K562 treated with DMSO at 1 percent for 12 hours (cell line): ENCODE measurements around the gene IFNA13. TPM values are rescaled to one million over a fixed set of nuclear protein-coding genes. Genes with fewer than 3 reads are reported as not detected.

Experiments
- total RNA-seq: library from RNA; unstranded; fragments of 300-600 nt; gene quantifications from 2 replicates; pipeline ENCODE4 v1.2.3, GENCODE V29; 2022; ENCODE audit not compliant: insufficient read depth

The IFNA13 gene
- not detected in 2 replicates for total RNA-seq

GRCh38 chr9:21367957-21368356 lies at the start of gene IFNA13:
Gene IFNA13, minus strand, starts transcription at chr9:21368057. Its CDS starts 47 bp downstream, at chr9:21368010.

GRCh38 chr9:21408817-21409216 lies 41.0 kb upstream of the IFNA13 start, which contains the start of gene IFNA8:
Gene IFNA8, plus strand, starts transcription at chr9:21409117. Its CDS starts 60 bp downstream, at chr9:21409177.

GRCh38 chr9:21385131-21385670 lies 17.3 kb upstream of the IFNA13 start, which contains the start of gene IFNA2:
Gene IFNA2, minus strand, starts transcription at chr9:21385398. Its CDS starts 69 bp downstream, at chr9:21385329.

GRCh38 chr9:21350787-21351186 lies 17.1 kb downstream of the IFNA13 start, which contains the start of gene IFNA6:
Gene IFNA6, minus strand, starts transcription at chr9:21350887. Its CDS starts 0 bp downstream, at chr9:21350887.

GRCh38 chr9:21334701-21335632 lies 32.9 kb downstream of the IFNA13 start, which contains the start of gene KLHL9:
Gene KLHL9, minus strand, starts transcription at chr9:21335404. Its CDS starts 545 bp downstream, at chr9:21334859.

Other genes with a start within 250 kb of the IFNA13 start
- not detected in 2 replicates for gene IFNW1, start 226.2 kb downstream of the IFNA13 start, total RNA-seq
- gene IFNA21, start 201.4 kb downstream of the IFNA13 start, total RNA-seq, result not detected in 2 replicates
- gene IFNA4, start 180.5 kb downstream of the IFNA13 start, total RNA-seq, result not detected in 2 replicates
- not detected in 2 replicates for gene IFNA7, start 165.9 kb downstream of the IFNA13 start, total RNA-seq
- not detected in 2 replicates for gene IFNA10, start 160.9 kb downstream of the IFNA13 start, total RNA-seq
- not detected in 2 replicates for gene IFNA16, start 150.7 kb downstream of the IFNA13 start, total RNA-seq
- gene IFNA17, start 139.8 kb downstream of the IFNA13 start, total RNA-seq, result not detected in 2 replicates
- gene IFNA14, start 128.1 kb downstream of the IFNA13 start, total RNA-seq, result not detected in 2 replicates
- not detected in 2 replicates for gene IFNA5, start 62.7 kb downstream of the IFNA13 start, total RNA-seq
- not detected in 2 replicates for gene KLHL9, start 32.7 kb downstream of the IFNA13 start, total RNA-seq
- gene IFNA6, start 17.2 kb downstream of the IFNA13 start, total RNA-seq, result not detected in 2 replicates
- not detected in 2 replicates for gene IFNA2, start 17.3 kb upstream of the IFNA13 start, total RNA-seq
- gene IFNA8, start 41.1 kb upstream of the IFNA13 start, total RNA-seq, result not detected in 2 replicates
- gene IFNA1, start 72.4 kb upstream of the IFNA13 start, total RNA-seq, result not detected in 2 replicates
- not detected in 2 replicates for gene IFNE, start 114.3 kb upstream of the IFNA13 start, total RNA-seq